ENCODE results near the gene GRIN2C.

GRIN2C gene

DNA sequence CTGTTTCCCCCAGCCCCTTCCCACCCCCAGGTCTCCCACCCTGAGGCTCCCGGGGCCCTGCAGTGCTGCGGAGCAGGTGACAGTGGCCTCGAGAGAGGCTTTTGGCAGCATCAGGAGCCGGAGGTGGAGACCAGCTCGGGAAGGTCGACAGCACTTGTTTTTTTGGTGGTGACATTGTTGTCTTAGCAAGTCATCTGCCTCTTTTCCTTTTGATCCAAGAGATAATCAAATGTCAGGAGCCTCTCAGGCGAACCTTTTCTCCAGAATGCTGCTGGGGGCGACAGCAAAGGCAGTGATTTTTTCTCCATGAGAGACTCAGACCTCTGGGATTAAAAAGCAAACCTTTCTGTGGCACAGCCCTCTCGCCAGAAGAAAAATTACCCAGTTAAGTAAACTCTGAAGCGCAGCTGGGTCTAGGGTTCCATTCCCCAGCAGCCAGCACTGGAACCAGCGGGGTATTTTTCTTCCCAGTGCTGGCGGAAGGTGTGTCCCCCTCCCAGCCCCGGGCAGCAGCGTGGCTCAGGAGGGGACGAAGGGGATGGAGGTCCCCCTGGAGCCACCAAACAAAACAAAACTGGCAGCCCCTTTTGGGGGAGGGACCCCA, 37.2 kb downstream of the GRIN2C start:
- Histone ChIP-seq H3K4me3 (ENCODE audit: low read length) (no peak overlapping the region), H3K36me3 (ENCODE audit: insufficient read depth, low read depth, low read length) (peaks cover 8% of the 10 kb centered on the region; the same call in 1 of the 2 replicates), H3K9me3 (ENCODE audit: insufficient read depth, low read depth, low read length) (no peaks in the 10 kb centered on the region), H3K27me3 (ENCODE audit: insufficient read depth, low read length) (no peaks in the 10 kb centered on the region), H3K4me1 (ENCODE audit: insufficient read depth, low read length) (no peaks in the 10 kb centered on the region), H3K27ac (ENCODE audit: low read length) (no peak overlapping the region), H3K9ac (ENCODE audit: low read depth, low read length) (no peak overlapping the region)

DNA sequence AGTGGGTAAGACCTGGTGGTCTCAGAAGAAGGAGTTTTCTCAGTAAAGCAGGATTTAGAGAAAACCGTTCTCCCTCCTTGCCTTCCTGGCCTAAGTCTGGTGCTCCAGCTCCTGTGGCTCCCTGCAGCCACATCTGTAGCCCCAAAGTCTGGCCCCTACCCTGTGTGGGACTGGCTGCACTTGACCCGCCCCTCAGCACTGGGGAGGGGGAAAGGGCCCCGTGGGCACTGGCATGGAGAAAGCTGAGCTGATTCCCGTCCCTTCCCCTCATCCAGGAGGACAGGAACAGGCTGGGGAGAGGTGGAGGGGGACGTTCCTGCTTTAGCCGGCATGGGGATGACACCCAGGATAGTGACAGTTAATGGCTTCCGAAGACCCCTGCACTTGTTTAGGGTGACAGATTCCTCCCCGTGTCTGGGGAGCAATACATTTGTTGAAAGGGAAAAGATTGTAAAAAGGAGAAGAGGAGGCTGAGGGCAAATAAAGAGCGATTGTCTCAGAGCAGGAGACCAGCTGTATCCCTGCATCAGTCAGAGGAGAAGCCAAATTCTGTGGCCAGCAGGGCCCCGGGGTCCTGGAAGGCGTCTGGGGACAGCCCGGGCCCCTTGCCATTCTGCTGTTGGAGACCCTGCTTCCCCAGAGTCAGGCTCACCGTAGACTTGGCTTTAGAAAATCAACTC, 37.9 kb downstream of the GRIN2C start:
- no peaks in the 10 kb centered on the region for H3K4me1 ChIP-seq (ENCODE audit: insufficient read depth, low read length)
- H3K4me3 ChIP-seq (ENCODE audit: low read length), result no peak overlapping the region
- no peaks in the 10 kb centered on the region for H3K27me3 ChIP-seq (ENCODE audit: insufficient read depth, low read length)
- no peak overlapping the region for H3K27ac ChIP-seq (ENCODE audit: low read length)
- no peak overlapping the region for H3K9ac ChIP-seq (ENCODE audit: low read depth, low read length)
- no peaks in the 10 kb centered on the region for H3K9me3 ChIP-seq (ENCODE audit: insufficient read depth, low read depth, low read length)
- peaks cover 8% of the 10 kb centered on the region; the same call in 1 of the 2 replicates for H3K36me3 ChIP-seq (ENCODE audit: insufficient read depth, low read depth, low read length)

DNA sequence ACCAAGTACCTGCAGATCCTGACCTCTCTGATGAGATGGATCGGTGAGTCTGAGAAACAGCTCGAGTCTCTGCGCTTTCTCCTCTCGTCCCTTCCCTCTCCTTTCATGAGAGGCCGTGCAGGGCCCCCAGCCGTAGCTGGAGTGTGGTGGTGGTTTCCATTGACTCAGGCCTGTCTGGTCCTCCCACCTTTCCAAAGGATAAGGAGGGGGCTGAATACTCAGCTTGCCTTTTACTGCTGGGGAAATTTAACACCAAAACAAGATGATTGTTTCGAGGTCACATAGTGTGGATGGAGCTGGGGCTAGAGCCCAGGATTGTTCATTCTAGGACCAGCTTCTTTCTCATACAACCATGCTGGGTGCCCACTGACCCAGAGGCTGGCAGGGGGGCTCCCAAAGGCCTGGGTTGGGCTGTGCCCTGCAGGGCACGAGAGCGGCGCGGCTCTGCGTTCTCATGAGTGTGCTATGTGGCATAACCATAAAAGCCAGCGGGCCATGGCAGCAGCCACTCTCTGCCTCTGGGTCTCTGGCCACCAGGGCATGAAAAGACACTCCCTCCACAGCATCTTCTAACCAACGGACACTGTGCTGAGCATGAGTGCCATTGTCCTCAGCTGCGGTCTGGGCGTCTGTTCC, 39.8 kb downstream of the GRIN2C start:
- H3K36me3 ChIP-seq (ENCODE audit: insufficient read depth, low read depth, low read length), result peaks cover 8% of the 10 kb centered on the region; the same call in 1 of the 2 replicates
- H3K9me3 ChIP-seq (ENCODE audit: insufficient read depth, low read depth, low read length), result no peaks in the 10 kb centered on the region
- H3K27ac ChIP-seq (ENCODE audit: low read length), result no peak overlapping the region
- no peak overlapping the region for H3K9ac ChIP-seq (ENCODE audit: low read depth, low read length)
- no peak overlapping the region for H3K4me3 ChIP-seq (ENCODE audit: low read length)
- no peaks in the 10 kb centered on the region for H3K27me3 ChIP-seq (ENCODE audit: insufficient read depth, low read length)
- H3K4me1 ChIP-seq (ENCODE audit: insufficient read depth, low read length), result no peaks in the 10 kb centered on the region

DNA sequence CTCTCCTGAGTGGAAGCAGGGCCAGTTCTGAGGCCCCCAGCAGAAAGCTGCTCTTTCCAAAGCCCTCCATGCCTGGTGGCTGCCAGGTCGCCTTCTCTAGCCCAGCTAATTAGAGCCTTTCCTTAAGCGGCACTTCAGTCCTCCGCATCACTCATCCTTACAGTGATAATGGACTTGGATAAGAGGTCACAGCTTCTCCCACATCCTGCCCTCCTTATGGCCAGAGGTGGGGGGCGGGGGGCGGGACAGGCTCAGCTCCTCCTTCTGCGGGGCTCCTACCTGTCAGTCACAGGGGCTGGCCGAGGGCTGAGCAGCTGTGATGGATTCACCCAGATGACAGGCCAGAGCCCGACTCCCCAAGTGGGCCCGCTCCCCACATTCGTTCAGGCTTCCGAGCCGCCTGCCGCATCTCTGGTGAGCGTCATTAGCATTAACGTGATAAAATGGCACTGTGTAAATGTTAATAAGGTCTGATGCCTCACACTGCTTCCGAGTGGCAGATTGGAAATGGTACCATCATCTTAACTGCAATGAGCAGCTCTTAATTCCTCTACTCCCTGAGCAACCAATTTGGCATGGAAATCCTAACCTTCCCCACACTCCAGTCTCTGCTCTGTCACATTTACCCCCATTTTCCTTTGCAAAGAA, 41.3 kb downstream of the GRIN2C start:
- Histone ChIP-seq H3K9me3 (ENCODE audit: insufficient read depth, low read depth, low read length) (no peaks in the 10 kb centered on the region), H3K27me3 (ENCODE audit: insufficient read depth, low read length) (no peaks in the 10 kb centered on the region), H3K36me3 (ENCODE audit: insufficient read depth, low read depth, low read length) (peaks cover 8% of the 10 kb centered on the region; the same call in 1 of the 2 replicates), H3K4me3 (ENCODE audit: low read length) (no peak overlapping the region), H3K9ac (ENCODE audit: low read depth, low read length) (no peak overlapping the region), H3K4me1 (ENCODE audit: insufficient read depth, low read length) (no peaks in the 10 kb centered on the region), H3K27ac (ENCODE audit: low read length) (no peak overlapping the region)

DNA sequence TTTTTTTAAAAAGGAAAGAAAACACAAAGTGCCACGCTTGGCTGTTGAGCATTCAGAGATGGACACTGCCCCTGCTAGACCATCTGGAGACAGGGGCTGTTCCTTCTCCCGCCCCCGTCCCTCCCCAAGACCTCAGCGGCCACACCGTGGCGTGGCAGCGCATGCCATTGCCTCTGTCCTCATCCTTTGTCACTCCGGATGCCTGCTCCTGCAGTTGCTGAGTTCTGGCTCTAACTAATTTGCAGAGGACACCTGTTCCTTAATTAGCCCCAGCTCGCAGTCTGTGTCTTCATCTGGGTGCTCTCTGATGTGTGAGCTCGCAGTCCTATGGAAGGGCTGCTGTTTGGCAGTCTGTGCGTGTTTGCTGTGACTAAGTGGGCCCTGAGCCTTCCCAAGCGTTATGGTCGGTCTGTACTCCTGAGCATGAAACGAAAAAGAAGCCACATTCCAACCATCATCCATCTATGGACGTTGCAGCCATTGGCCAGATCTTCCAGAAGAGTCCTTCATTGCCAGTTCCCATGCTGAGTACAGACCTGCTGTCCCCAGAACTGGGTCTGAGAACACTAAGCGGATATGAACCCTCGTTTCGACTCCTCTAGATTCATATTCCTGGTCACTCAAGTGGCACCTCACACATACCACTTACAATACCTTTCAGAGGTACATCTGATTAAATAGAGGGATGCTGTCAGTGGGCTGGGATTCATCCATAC, 42.6 kb downstream of the GRIN2C start:
- Histone ChIP-seq H3K4me3 (ENCODE audit: low read length) (no peak overlapping the region), H3K9me3 (ENCODE audit: insufficient read depth, low read depth, low read length) (no peaks in the 10 kb centered on the region), H3K4me1 (ENCODE audit: insufficient read depth, low read length) (no peaks in the 10 kb centered on the region), H3K9ac (ENCODE audit: low read depth, low read length) (no peak overlapping the region), H3K36me3 (ENCODE audit: insufficient read depth, low read depth, low read length) (peaks cover 8% of the 10 kb centered on the region; the same call in 1 of the 2 replicates), H3K27ac (ENCODE audit: low read length) (no peak overlapping the region), H3K27me3 (ENCODE audit: insufficient read depth, low read length) (no peaks in the 10 kb centered on the region)

DNA sequence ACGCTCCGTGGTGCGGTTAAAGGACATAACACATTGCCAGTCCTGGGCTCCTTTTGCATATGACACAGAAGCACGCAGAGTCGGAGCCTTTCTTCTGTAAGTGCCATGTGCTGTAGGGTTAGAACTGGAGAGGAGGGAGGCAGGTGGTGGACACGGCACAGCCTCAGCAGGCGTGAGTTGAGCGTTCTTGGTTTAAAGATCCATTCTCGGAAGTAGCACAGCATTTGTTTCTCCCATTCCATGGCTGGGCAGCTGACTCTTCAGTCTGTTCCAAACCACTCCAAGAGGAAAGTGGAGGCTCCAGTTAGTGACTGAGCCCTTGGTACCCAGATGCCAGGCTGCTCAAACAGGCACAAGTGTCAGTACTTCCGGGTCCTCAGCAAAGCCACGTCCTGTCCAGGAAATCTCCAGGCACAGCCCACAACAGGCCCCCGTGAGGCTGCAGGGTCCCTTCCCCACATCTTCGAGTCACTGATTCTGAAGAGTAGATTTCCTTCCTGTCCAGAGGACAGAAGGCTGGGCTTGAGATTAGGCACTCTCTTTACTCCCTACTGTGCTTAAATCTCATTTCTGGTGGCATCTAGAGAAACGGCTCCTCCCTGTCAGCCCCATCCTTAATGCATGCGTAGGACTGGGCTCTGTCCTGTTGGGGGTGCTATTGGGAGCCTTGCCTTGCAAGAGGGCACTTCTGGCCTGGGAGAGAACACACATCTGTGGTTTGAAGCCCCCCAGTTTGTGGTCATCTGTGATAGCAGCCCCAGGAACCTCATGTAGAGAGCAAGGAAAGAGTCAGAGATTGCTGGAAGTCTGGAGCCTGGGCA, 43.9 kb downstream of the GRIN2C start:
- H3K4me3 ChIP-seq (ENCODE audit: low read length), result no peak overlapping the region
- H3K4me1 ChIP-seq (ENCODE audit: insufficient read depth, low read length), result no peaks in the 10 kb centered on the region
- no peak overlapping the region for H3K27ac ChIP-seq (ENCODE audit: low read length)

DNA sequence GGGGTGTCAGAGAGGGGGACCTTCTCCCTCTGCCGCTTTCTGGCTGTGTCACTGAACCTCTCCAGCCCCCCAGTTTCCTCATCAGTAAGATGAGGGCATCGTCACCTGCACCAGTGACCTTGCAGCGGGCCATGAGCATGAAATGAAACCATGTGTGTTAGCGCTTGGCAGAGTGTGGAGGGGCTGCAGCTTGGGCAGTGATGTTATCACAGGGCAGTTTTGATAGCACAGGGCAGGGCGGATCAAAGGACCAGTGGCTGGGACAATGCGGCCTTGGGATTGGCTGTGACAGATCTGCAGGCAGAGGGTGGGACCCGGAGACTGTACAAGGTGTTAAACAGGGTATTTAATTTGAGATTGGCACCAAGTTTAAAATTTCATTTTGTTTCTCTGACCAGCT, 44.6 kb downstream of the GRIN2C start:
- H3K4me3 ChIP-seq (ENCODE audit: low read length), result no peak overlapping the region
- H3K4me1 ChIP-seq (ENCODE audit: insufficient read depth, low read length), result no peaks in the 10 kb centered on the region
- H3K27ac ChIP-seq (ENCODE audit: low read length), result no peak overlapping the region
- peaks cover 7% of the 10 kb centered on the region; the same call in 1 of the 2 replicates for H3K36me3 ChIP-seq (ENCODE audit: insufficient read depth, low read depth, low read length)
- no peaks in the 10 kb centered on the region for H3K9me3 ChIP-seq (ENCODE audit: insufficient read depth, low read depth, low read length)
- H3K9ac ChIP-seq (ENCODE audit: low read depth, low read length), result no peak overlapping the region
- H3K27me3 ChIP-seq (ENCODE audit: insufficient read depth, low read length), result no peaks in the 10 kb centered on the region

More for the DNA sequence above, 43.9 kb downstream of the GRIN2C start:
- Histone ChIP-seq H3K9ac (ENCODE audit: low read depth, low read length) (no peak overlapping the region), H3K27me3 (ENCODE audit: insufficient read depth, low read length) (no peaks in the 10 kb centered on the region), H3K9me3 (ENCODE audit: insufficient read depth, low read depth, low read length) (no peaks in the 10 kb centered on the region), H3K36me3 (ENCODE audit: insufficient read depth, low read depth, low read length) (peaks cover 8% of the 10 kb centered on the region; the same call in 1 of the 2 replicates)

DNA sequence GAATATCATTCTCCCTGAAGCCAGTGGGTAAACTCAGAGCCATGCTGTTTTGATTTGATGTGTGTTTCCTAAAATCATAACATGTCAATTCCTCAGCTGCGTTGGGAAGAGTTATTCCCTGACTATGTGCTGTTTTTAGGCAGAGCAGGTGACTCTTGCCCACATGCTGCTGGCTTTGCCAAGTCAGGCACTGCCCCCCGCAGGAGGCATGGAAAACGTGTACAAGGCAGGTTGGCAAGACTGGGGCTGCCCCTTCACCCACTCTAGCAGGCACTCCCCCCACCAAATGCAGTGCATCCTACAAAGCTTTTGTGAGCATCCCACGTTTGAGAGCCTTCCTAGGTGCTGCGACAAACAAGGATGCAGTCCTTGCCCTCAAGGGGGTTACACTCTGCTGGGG, 45.2 kb downstream of the GRIN2C start:
- Histone ChIP-seq H3K27me3 (ENCODE audit: insufficient read depth, low read length) (no peaks in the 10 kb centered on the region), H3K9me3 (ENCODE audit: insufficient read depth, low read depth, low read length) (no peaks in the 10 kb centered on the region), H3K27ac (ENCODE audit: low read length) (no peak overlapping the region), H3K4me1 (ENCODE audit: insufficient read depth, low read length) (no peaks in the 10 kb centered on the region), H3K9ac (ENCODE audit: low read depth, low read length) (no peak overlapping the region), H3K36me3 (ENCODE audit: insufficient read depth, low read depth, low read length) (peaks cover under 1% of the 10 kb centered on the region; the same call in 1 of the 2 replicates), H3K4me3 (ENCODE audit: low read length) (no peak overlapping the region)

DNA sequence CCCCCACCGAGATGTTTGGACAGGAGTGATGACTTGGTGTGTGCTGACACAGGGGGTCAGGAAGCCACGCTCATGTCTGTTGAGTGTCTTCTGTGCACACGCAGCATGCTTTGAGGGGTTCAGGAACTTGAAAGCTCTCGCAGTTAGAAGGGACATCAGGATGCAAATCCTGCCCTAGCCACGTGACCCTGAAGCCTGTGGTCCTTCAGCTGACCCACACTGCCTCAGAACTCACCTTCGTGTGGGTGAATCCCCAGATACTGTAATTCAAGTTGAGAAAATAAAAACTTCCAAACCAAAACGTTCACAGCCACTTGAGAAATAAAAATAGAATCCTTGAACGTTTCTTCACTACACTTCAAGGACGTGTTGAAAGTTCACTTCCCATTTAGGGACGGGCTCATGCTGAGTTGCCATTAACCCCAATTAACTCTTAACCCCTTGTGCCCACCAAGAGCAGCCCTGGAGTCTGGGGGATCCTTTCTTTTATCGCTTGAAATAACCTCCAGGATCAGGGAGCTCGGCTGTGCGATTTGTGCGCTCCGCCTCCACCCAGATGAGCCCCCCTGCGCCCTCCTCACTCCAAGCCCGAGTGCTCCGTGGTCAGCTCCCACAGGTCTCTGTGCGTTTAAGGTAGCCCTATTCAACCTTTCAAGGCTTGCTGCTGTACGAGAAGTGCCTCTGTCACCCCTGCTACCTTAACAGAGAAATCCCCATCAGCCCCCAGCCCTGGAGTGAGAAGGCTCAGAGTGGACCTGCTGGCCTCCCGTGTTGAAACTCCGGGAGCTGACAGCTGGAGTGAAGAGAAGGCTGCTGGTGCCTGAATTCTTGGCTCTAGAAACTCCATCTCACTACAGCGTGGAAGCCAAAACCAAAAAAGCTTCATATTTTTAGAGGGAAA, 47.3 kb downstream of the GRIN2C start:
- Histone ChIP-seq H3K27ac (ENCODE audit: low read length) (no peak overlapping the region), H3K4me1 (ENCODE audit: insufficient read depth, low read length) (no peaks in the 10 kb centered on the region), H3K9ac (ENCODE audit: low read depth, low read length) (no peak overlapping the region), H3K27me3 (ENCODE audit: insufficient read depth, low read length) (no peaks in the 10 kb centered on the region), H3K36me3 (ENCODE audit: insufficient read depth, low read depth, low read length) (no peaks in the 10 kb centered on the region; the same call in 1 of the 2 replicates), H3K9me3 (ENCODE audit: insufficient read depth, low read depth, low read length) (no peaks in the 10 kb centered on the region), H3K4me3 (ENCODE audit: low read length) (no peak overlapping the region)
